A549 (cell line): ENCODE measurements around the gene ADGRL2. TPM values are rescaled to one million over a fixed set of nuclear protein-coding genes. Genes with fewer than 3 reads are reported as not detected.

ENCODE experiments used
- ATAC-seq, 2 experiments: fragments of 200-7000 bp in 1 of 2; fragments of >200 bp in 1 of 2; cut with Nextera tagmentation in 1 of 2; cut with Tn5 transposase in 1 of 2; 3 replicates each; pipeline versions ENCODE4 v1.8.0 to v1.9.1; 2018 to 2020; ENCODE audit warnings: mild to moderate bottlenecking in 1 of 2, moderate library complexity in 1 of 2
- CTCF ChIA-PET: fragments of 300-600 bp; sonication (Branson Sonifier 250); formaldehyde crosslinking; extraction: SDS; loops from one replicate; lab custom pipeline; 2021; ENCODE audit warnings: antibody characterized with exemption, inconsistent platforms; lab: Yijun Ruan, JAX
- POLR2A ChIA-PET: fragments of 350-600 bp; formaldehyde crosslinking; extraction: SDS; loops from one replicate; lab custom pipeline; 2021; ENCODE audit warnings: antibody characterized with exemption, inconsistent platforms; lab: Yijun Ruan, JAX
- DNase-seq, 2 experiments: peaks; one replicate each; pipeline versions ENCODE4 v3.0.0 to v3.0.0-alpha.2; 2011 to 2016; ENCODE audit warnings: low read depth in 1 of 2, low spot score in 1 of 2
- FAIRE-seq: peaks from 2 replicates; lab custom pipeline; 2011; peaks lifted over from hg19 to GRCh38; lab: Jason Lieb, UNC
- H3K27ac ChIP-seq, 2 experiments: fragments of >200 bp; sonication (Bioruptor Twin); formaldehyde crosslinking; 3 replicates each; pipeline ENCODE4 v1.5.1; 2016 to 2017
- H3K4me1 ChIP-seq: fragments of >200 bp; sonication (Bioruptor Twin); formaldehyde crosslinking; 3 replicates; pipeline ENCODE4 v1.6.1; 2016
- H3K4me2 ChIP-seq: fragments of >200 bp; sonication (Bioruptor Twin); formaldehyde crosslinking; 3 replicates; pipeline ENCODE4 v1.6.1; 2016
- H3K4me3 ChIP-seq: fragments of >200 bp; sonication (Bioruptor Twin); formaldehyde crosslinking; 3 replicates; pipeline ENCODE4 v1.5.1; 2016
- H3K9me3 ChIP-seq: fragments of >200 bp; sonication (Bioruptor Twin); formaldehyde crosslinking; 3 replicates; pipeline ENCODE4 v1.6.1; 2016
- CEBPB ChIP-seq, 2 experiments: fragments of >200 bp in 1 of 2; sonication (Bioruptor Twin) in 1 of 2; formaldehyde crosslinking in 1 of 2; IDR thresholded peaks; 2 replicates each; pipeline ENCODE4 v1.6.1; 2012 to 2016
- E2F6 ChIP-seq: IDR thresholded peaks from 2 replicates; pipeline ENCODE4 v1.6.1; 2012; ENCODE audit warnings: low read depth, borderline replicate concordance
- EHF ChIP-seq: fragments of 250-450 bp; sonication (Bioruptor Pico); IDR thresholded peaks from 2 replicates; pipeline ENCODE4 v1.5.0; 2020; ENCODE audit warnings: mild to moderate bottlenecking
- EHMT2 ChIP-seq: fragments of 200-600 bp; sonication (generic); IDR thresholded peaks from 2 replicates; pipeline ENCODE4 v1.6.1; 2016; ENCODE audit warnings: antibody characterized with exemption, low read depth, mild to moderate bottlenecking, moderate library complexity
- EP300 ChIP-seq, 2 experiments: fragments of >200 bp; sonication (Bioruptor Twin); formaldehyde crosslinking; IDR thresholded peaks; 2 replicates in 1 of 2; 3 replicates in 1 of 2; pipeline ENCODE4 v1.6.1; 2016 to 2017
- ESRRA ChIP-seq: fragments of 150-350 bp; IDR thresholded peaks from 2 replicates; pipeline ENCODE4 v1.6.1; 2014; ENCODE audit warnings: mild to moderate bottlenecking, low read length, borderline replicate concordance
- FOSL2 ChIP-seq, 2 experiments: fragments of 450-650 bp in 1 of 2; fragments of >200 bp in 1 of 2; sonication (Bioruptor Twin) in 1 of 2; formaldehyde crosslinking; IDR thresholded peaks; 2 replicates each; pipeline versions ENCODE4 v1.5.0 to v1.6.1; 2016 to 2020; ENCODE audit warnings: mild to moderate bottlenecking in 1 of 2, moderate library complexity in 1 of 2
- FOXS1 ChIP-seq: fragments of 250-450 bp; sonication (Bioruptor Pico); IDR thresholded peaks from 2 replicates; pipeline ENCODE4 v1.5.0; 2020; ENCODE audit warnings: mild to moderate bottlenecking, moderate library complexity
- HEYL ChIP-seq: fragments of 250-450 bp; sonication (Bioruptor Pico); IDR thresholded peaks from 2 replicates; pipeline ENCODE4 v1.8.0; 2021; ENCODE audit warnings: mild to moderate bottlenecking, moderate library complexity
- HOXB13 ChIP-seq: fragments of 250-450 bp; sonication (Bioruptor Pico); IDR thresholded peaks from 2 replicates; pipeline ENCODE4 v1.5.0; 2020; ENCODE audit warnings: low read depth, mild to moderate bottlenecking, moderate library complexity
- HOXB5 ChIP-seq: fragments of 250-450 bp; sonication (Bioruptor Pico); IDR thresholded peaks from 2 replicates; pipeline ENCODE4 v1.5.0; 2020; ENCODE audit warnings: mild to moderate bottlenecking, moderate library complexity
- JUN ChIP-seq, 2 experiments: fragments of >200 bp; sonication (Bioruptor Twin); formaldehyde crosslinking; IDR thresholded peaks; 2 replicates in 1 of 2; 3 replicates in 1 of 2; pipeline ENCODE4 v1.6.1; 2016 to 2017
- JUNB ChIP-seq: fragments of >200 bp; sonication (Bioruptor Twin); formaldehyde crosslinking; IDR thresholded peaks from 2 replicates; pipeline ENCODE4 v1.6.1; 2016
- KDM5A ChIP-seq: fragments of 200-600 bp; sonication (generic); IDR thresholded peaks from 2 replicates; pipeline ENCODE4 v1.6.1; 2016; ENCODE audit warnings: antibody characterized with exemption, mild to moderate bottlenecking
- MAFK ChIP-seq: fragments of 450-650 bp; IDR thresholded peaks from 2 replicates; pipeline ENCODE4 v1.6.1; 2014; ENCODE audit not compliant: partially characterized antibody
- NFE2L2 ChIP-seq: fragments of 150-350 bp; conservative IDR thresholded peaks from 2 replicates; pipeline ENCODE4 v1.6.1; 2014; ENCODE audit warnings: low read length
- NR3C1 ChIP-seq: fragments of >200 bp; sonication (Bioruptor Twin); formaldehyde crosslinking; IDR thresholded peaks from 3 replicates; pipeline ENCODE4 v1.6.1; 2017
- PBX3 ChIP-seq: IDR thresholded peaks from 2 replicates; pipeline ENCODE4 v1.6.1; 2012
- RARB ChIP-seq: fragments of 250-450 bp; sonication (Bioruptor Pico); IDR thresholded peaks from 2 replicates; pipeline ENCODE4 v1.8.0; 2021; ENCODE audit warnings: mild to moderate bottlenecking, moderate library complexity
- REST ChIP-seq: fragments of 200-600 bp; sonication (generic); IDR thresholded peaks from 2 replicates; pipeline ENCODE4 v1.6.1; 2016; ENCODE audit warnings: antibody characterized with exemption, mild to moderate bottlenecking, moderate library complexity
- RFX5 ChIP-seq: fragments of 450-650 bp; IDR thresholded peaks from 2 replicates; pipeline ENCODE4 v1.7.1; 2014; ENCODE audit warnings: antibody characterized with exemption, mild to moderate bottlenecking, moderate library complexity
- SREBF2 ChIP-seq: fragments of 450-650 bp; IDR thresholded peaks from 2 replicates; pipeline ENCODE4 v1.6.1; 2014; ENCODE audit warnings: mild to moderate bottlenecking, moderate library complexity
- TP53 ChIP-seq: fragments of 250-450 bp; sonication (Bioruptor Pico); IDR thresholded peaks from 2 replicates; pipeline ENCODE4 v1.5.0; 2021; ENCODE audit warnings: mild to moderate bottlenecking, moderate library complexity
- ZFP36 ChIP-seq: fragments of 450-650 bp; IDR thresholded peaks from 2 replicates; pipeline ENCODE4 v1.6.1; 2014; ENCODE audit warnings: borderline replicate concordance; ENCODE audit not compliant: partially characterized antibody
- WGBS: methylation state at CpG from one replicate; pipeline ENCODE4 v1.1.6; 2017; ENCODE audit errors: missing lambda C conversion rate; 5-methylcytosine and 5-hydroxymethylcytosine counted together
- polyA plus RNA-seq, 4 experiments: library from polyadenylated mRNA; depleted of rRNA in 3 of 4; stranded (reverse); fragments of >200 nt; fragmentation: RNase III in 1 of 4; extraction: RNeasy Plus Mini Kit Qiagen cat#74134 plus additional on column Dnase treatment in 1 of 4; gene quantifications; 2 replicates in 3 of 4; 3 replicates in 1 of 4; pipeline ENCODE4 v1.2.3, GENCODE V29; 2011 to 2017
- TF ChIP-seq, protein P1 (sequence below): fragments of 150-350 bp; IDR thresholded peaks from 2 replicates; pipeline ENCODE4 v1.6.1; 2014; ENCODE audit warnings: low read depth, mild to moderate bottlenecking, low read length
- TF ChIP-seq, protein P2 (sequence below): fragments of >200 bp; sonication (Bioruptor Twin); formaldehyde crosslinking; IDR thresholded peaks from 3 replicates; pipeline ENCODE4 v1.5.1; 2016

ADGRL2 gene
- polyA plus RNA-seq, 2 of the 4 experiments (the other 2 are of a cell fraction) = 12.8 to 24.1 TPM

DNA sequence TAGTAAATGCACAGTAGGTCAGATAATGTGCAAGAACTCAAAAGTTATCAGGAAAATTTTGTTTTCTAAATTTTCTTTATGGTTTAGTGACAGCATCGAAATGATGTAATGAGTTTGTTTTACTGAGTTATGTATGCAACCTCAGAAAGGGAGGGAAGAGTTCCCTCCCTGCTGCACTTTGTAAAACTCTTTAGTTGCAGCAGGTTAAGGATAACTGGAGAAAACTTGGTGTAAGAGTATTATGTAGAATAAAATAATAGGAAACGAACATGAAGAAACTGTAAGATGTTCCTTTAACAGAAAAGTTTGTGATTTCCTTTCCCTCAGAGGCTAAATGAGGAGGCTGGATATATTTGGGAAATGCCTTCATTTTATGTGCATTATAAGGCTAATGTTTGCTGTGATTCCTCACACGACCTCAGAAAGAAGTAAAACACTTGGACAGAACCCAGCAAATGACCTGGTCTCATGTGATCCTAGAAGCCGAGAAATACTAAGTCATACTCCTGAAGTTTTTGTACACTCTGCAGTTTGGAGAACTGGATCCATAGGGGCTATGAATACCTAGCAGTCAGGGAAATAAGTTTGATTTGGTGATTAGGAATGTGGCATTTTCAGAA lies 35.4 kb downstream of the ADGRL2 start:
- 26% methylated on average over 4 of the region's 4 CpGs for WGBS
- no peak overlapping the region for H3K4me3 ChIP-seq
- no peak for FAIRE-seq
- H3K4me1 ChIP-seq = peaks cover 15% of the 10 kb centered on the region; the same call in 2 of the 3 replicates
- peak overlapping the region; percentile 34; the same call in 1 of the 3 replicates for H3K4me2 ChIP-seq
- CTCF ChIA-PET = no interaction called here
- no peak for ATAC-seq
- TF ChIP-seq TP53 (CRISPR knock-in tag) (no peak), EHMT2 (no peak), PBX3 (no peak), ZFP36 (no peak), HOXB13 (no peak), NR3C1 (no peak), SREBF2 (no peak), HOXB5 (CRISPR knock-in tag) (no peak), FOXS1 (CRISPR knock-in tag) (no peak), JUN (IDR thresholded peaks at IDR 0.05) (no peak), FOSL2 (IDR thresholded peaks at IDR 0.05) (no peak), FOSL2 (CRISPR knock-in tag; IDR thresholded peaks at IDR 0.05) (no peak), HEYL (no peak), RARB (CRISPR knock-in tag) (no peak), EHF (CRISPR knock-in tag) (no peak), NFE2L2 (no peak), JUNB (no peak), CEBPB (IDR thresholded peaks at IDR 0.05) (no peak)
- TF ChIP-seq, all 56 proteins: peak for 0
- POLR2A ChIA-PET = no interaction called here
- no peak for DNase-seq
- no peak overlapping the region for H3K27ac ChIP-seq
- no peaks in the 10 kb centered on the region for H3K9me3 ChIP-seq

DNA sequence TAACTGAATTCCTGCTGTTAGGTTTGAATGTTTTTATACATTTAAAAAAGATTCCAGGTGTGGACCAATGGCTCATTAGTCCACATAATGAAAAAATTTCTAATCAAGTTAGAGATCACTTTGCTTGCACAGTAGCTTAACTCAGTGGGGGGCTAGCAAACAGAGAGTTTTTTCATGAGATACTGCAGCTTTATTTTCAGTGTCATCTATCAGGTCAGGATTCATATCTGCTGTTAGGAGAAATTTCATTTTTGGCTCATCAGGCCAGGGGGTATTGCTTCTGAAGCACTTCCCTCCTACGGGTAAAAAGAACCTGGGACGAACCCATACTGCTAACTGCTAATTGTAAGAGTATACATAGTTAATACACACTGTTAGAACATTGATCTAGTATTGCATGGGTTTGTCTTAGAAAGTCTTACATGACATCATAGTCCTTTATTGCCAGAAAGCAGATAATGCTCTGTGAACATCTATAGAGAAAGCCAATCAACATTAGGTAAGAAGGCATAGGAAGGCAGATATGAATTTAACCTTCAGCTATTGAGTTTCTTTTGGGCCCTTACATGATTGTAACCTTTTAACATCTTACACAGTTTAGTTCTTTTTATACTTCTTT lies 38.0 kb downstream of the ADGRL2 start:
- FAIRE-seq = no peak
- no peak overlapping the region for H3K4me3 ChIP-seq
- H3K4me2 ChIP-seq = 0 out of 3 replicates have a peak overlapping the region, but pooled peaks have one; percentile 13
- H3K9me3 ChIP-seq = no peaks in the 10 kb centered on the region
- DNase-seq = no peak
- ChIA-PET POLR2A (no interaction called here), CTCF (no interaction called here)
- H3K27ac ChIP-seq = no peak overlapping the region
- 70% methylated on average over 2 of the region's 2 CpGs for WGBS
- H3K4me1 ChIP-seq = peaks cover 15% of the 10 kb centered on the region; the same call in 2 of the 3 replicates
- TF ChIP-seq KDM5A (no peak), RFX5 (no peak), EP300 (IDR thresholded peaks at IDR 0.05) (no peak), NFE2L2 (no peak), E2F6 (no peak), JUN (IDR thresholded peaks at IDR 0.05) (no peak), REST (no peak), MAFK (no peak), ESRRA (no peak)
- TF ChIP-seq, protein P1, sequence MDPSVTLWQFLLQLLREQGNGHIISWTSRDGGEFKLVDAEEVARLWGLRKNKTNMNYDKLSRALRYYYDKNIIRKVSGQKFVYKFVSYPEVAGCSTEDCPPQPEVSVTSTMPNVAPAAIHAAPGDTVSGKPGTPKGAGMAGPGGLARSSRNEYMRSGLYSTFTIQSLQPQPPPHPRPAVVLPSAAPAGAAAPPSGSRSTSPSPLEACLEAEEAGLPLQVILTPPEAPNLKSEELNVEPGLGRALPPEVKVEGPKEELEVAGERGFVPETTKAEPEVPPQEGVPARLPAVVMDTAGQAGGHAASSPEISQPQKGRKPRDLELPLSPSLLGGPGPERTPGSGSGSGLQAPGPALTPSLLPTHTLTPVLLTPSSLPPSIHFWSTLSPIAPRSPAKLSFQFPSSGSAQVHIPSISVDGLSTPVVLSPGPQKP = no peak
- TF ChIP-seq, protein P2, sequence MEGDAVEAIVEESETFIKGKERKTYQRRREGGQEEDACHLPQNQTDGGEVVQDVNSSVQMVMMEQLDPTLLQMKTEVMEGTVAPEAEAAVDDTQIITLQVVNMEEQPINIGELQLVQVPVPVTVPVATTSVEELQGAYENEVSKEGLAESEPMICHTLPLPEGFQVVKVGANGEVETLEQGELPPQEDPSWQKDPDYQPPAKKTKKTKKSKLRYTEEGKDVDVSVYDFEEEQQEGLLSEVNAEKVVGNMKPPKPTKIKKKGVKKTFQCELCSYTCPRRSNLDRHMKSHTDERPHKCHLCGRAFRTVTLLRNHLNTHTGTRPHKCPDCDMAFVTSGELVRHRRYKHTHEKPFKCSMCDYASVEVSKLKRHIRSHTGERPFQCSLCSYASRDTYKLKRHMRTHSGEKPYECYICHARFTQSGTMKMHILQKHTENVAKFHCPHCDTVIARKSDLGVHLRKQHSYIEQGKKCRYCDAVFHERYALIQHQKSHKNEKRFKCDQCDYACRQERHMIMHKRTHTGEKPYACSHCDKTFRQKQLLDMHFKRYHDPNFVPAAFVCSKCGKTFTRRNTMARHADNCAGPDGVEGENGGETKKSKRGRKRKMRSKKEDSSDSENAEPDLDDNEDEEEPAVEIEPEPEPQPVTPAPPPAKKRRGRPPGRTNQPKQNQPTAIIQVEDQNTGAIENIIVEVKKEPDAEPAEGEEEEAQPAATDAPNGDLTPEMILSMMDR = no peak
- no peak for ATAC-seq
